GM18508 (cell line): ENCODE results near the gene CHCHD3.

ENCODE experiments used
- ATAC-seq: cut with Tn5 transposase; IDR thresholded peaks from one replicate; pipeline ENCODE4 v1.9.1; 2021; ENCODE audit warnings: moderate number of reproducible peaks; ENCODE audit not compliant: insufficient read depth, unreplicated experiment

The CHCHD3 gene

DNA sequence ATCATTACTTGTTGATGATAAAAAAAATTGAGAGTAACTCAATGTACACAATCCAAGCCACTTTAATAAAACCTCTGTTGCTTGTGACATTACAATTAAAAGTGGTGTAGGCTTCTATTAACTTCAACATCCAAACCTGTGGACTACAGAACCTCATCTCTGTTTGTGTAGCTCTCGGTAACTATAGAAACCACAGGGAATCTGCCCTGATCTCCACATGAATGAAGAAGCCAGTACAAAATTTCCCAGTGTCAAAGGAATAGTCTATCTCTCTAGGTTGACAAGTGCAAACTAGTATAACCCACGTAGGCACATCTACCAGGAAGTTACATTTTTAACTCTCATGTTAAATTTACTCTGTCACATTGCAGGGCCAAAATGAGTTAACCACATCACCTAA lies 204.3 kb downstream of the CHCHD3 start:
- ATAC-seq: no peak

DNA sequence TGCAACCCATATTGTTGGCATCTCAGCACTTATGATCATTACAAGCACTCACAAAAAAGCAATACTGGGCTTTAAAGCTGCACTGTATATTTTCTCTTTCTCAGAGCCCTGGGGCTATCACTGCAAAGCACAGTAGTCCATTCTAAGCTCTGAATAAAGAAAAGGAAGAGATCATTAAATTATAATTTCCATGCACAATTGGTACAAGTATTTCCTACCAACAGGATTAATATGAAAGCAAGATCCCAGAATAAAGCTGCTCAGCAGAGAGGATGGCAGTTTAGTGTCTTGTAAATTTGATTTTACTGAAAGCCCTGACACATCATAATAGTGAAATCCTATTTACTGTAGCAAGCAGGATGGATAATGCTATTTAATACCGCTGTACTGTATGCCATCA lies 205.3 kb downstream of the CHCHD3 start:
- no peak for ATAC-seq

DNA sequence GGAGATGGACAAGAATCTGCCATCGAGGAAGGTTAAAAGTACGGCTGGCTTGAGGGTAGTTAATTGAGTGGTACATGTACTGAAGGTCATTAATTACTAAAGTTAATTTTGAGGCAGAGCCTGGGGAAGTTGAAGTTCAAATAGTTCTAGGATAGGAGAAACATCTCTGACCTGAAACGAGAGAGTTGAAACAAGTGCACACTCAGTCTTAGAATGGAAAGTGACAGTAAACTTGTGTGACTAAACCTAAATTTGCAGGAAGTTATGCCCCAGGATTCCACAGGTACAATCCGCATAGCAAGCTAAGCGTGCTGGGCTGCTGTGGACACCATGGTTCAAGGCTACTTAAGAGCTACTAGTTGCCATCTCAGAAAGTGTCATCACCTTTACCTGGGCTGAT lies 209.9 kb downstream of the CHCHD3 start:
- ATAC-seq: no peak

DNA sequence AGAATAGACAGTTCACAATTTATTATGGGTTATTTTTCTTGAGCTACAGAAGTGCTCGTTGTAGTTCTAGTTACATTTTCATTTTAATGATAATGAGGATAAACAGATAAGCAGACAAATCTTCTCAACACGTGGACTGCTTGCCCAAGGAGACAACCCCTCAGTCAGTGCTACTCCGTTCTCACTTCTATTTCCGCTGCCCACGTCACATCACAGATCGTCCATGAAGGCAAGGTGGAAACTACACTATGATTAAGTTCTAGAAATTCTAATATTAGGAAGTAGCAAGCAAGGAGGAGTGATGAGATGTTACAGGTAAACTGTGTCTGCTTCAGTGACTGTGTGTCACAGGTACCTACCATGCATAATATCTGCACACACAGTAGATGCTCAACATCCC lies 210.5 kb downstream of the CHCHD3 start:
- no peak for ATAC-seq

DNA sequence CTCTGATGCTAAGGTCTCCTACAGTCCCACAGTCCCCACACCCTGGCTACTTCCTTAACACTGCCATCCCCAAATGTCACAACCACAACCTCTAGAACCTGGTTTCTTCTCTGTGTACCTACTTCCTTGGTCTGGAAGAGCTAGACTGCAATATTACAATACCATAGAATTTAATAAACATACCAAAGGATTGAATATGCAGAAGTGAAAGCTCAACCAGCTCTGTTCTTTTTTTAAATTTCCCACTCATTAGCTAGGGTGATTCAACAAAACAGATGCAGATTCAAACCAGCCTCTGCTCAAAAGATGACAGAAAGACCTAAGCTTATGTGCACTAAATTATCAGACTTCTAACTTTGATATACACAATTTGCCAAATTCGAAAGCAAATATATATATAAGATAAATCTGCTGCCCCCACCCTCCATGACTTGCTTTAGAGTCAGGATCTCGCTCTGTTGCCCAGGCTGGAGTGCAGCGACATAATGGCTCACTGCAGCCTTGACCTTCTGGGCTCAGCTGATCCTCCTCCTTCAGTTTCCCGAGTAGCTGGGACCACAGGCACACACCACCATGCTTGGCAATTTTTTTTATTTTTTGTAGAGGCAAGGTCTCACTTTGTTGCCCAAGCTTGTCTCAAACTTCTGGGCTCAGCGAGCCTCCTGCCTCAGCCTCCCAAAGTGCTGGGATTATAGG lies 212.6 kb downstream of the CHCHD3 start:
- ATAC-seq: no peak

DNA sequence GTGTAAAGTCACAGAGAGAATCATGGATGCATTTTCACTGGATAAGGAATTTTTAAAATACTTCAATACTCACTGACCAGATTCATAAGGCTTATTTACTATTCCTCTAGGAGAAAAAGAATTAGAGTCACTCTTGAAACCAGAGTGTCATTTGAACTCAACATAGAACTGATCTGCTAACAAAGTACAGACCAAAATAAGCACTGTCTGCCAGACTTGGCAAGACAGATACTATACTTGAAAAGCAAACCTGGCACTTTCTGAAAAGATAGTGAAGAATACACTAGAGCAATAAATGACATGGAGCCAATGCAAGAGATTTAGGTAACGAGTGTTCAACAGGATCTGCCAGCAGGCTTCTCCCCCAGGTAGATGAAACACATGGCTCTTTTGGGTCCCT lies 215.3 kb downstream of the CHCHD3 start:
- ATAC-seq: no peak

DNA sequence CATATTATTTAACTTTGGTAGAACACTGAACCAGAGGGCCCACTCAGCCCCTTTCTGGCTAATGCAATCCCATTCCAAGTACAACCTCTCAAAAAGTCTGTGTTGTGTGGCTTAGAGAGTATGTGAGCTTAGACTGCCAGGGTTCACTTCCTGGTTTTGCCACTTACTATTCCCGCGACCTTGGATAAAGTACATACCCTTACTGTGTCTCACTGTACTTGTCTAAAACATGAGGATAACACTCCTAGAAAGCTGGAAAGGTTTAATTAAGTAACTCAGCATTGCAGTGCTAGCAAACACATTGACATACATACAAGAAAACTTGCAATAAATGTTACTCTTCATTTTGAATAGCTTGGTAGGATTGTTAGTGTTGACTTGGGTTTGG lies 215.8 kb downstream of the CHCHD3 start:
- ATAC-seq: no peak

DNA sequence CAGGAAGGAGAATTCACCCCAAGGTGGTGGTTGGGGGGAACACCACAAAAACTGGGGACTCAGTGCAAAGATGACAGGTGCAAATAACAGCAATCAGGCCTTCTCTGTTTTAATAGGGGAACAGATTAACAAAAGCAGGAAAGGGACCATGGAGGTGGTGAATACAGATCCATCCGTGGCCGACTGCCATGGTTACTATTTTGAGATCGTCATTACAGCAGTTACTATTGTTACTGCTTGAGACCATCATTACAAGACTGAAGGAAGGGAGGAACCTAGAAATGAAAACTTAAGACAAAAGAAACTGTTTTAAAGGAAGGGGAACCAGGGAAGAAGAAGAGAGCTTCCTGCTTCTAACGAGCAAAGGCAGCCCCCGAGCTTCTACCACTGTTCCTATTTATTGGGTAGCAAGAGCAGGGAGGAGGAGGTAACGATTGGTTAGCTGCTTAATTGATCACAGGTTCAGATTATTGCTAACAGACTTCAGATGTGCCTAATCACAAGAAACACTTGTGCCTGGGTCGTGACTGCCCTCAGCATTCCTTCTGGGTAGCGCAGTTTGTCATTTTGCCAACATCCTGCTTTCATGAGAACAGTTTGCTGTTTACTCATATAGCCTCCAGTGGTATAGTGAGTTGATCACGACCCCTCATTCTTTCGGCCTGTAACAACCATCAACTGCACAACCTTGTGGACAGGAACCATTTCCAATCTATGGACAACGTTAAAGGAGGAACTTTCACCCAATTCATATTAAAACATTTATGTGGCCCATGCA lies 216.3 kb downstream of the CHCHD3 start:
- ATAC-seq: no peak

DNA sequence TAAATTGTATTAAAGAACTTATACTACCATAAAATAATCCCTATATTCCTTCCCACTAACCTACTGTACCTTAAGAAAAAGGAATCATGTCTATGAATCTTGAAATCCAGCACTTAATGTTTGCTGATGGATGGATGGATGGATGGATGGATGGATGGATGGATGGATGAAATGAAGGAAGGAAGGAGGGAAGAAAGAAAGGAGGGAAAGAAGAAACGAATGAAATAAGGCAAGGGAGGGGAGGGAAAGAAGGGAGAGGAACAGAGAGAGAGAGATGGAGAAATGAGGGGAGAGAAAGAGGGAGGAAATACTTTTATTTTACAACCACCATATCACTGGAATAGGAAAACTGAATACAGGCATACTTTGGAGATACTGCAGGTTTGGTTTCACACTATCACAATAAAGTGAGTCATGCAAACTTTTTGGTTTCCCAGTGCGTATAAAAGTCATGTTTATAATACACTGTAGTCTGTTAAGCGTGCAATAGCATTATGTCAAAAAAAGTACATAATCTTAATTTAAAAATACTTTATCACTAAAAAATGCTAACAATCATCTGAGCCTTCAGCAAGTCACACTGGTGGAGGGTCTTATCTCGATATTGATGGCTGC lies 219.8 kb downstream of the CHCHD3 start:
- ATAC-seq: no peak

DNA sequence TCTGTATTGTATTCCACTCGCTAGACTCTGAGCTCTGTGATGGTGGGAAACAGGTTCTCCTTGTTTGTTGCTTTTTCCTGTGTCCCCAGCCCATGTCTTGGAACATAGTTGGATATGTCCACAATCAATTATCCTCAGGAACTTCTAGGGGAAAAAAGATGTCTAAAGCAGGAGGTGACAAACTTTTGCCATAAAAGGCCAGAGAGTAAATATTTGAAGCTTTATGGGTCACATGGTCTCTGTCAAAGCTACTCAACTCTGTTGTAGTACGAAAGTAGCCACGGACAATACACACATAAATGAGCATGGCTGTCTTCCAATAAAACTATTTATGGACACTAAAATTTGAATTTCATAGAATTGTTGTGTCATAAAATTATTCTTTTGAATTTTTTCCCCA lies 220.5 kb downstream of the CHCHD3 start:
- ATAC-seq: no peak

DNA sequence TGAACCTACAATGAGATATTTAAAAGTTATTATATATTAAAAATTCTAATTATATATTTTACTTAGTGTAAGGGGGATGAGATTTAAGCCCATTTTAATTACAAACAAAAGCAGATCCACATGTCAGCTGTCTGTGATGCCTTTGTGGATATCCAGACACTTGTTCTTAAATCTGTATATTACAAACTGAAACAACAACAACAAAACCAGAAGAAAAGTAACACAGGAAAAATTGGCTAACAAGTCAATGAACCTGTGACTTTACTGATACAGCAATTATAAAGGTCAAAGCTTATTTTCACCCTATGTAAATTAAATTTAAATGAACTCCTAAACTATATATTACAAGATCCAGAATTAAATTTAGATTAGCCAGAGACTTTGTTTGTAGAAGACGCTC lies 222.7 kb downstream of the CHCHD3 start:
- ATAC-seq: no peak

DNA sequence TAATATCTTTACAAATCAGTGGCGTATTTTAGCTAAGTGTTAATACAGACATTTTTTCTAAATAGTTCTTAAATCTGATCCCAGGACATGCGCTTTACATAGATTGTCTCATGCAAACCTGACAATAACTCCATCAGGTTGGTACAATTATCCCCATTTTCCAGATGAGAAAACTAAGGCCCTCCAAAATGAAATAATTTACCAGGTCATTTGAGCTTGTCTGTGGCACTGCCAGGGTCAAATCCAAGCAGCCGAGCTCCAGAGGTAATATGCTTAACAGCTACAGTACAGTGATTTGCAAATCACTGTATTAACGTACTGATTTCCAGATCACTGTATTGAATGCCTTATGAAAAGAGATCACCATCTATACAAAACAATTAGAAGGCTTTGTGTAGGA lies 223.1 kb downstream of the CHCHD3 start:
- ATAC-seq: no peak

DNA sequence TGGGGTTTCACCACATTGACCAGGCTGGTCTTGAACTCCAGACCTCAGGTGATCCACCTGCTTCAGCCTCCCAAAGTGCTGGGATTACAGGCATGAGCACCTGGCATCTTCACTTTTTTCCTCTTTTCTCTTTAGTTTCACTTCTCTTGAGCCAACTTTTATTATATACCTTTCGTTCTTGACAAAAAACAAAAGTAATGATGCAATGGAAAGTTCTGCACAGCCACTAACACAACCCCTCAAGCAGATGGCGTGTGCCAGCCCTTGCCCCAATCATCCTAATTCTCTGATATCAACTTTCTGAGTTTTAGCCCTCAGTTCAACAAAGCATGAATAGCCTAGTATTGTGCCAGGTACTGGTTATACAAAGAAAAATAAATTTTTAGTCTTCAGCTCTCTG lies 223.6 kb downstream of the CHCHD3 start:
- ATAC-seq: no peak

DNA sequence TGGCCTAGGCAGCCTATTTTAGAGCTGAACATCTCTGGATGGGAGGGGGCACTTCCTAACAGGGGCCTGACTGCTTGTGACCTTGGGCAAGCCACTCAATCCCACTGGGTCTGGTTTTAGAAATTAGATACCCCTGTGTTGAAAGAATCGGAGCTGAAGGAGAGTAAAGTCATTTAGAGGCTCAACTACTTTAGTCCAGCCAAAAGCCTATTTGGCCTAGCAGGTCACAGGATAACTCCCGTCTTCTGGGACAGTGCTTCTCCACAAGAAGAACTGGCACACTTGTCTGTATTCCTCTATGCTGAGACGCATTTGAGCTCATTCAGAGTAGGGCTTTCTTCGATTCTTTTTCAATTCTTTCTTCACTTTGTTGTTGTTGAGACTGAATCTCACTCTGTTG lies 224.2 kb downstream of the CHCHD3 start:
- no peak for ATAC-seq

DNA sequence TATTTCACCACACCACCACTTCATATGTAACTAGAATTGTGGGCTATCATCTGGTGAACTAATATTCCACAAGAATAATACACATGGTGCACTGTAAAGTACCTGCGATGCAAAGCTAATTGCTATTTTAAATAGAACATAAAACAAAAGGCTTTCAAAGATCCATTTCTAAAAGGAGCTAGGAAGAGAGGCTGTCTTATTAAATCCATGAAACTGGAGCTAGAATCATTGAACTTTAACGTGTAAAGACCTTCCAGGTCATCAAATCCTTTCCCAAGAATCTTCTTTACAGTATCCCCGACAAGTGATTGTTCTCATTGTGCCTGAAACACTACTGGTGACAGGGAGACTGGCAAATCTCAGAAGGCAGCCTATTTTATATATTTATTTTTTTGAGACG lies 224.9 kb downstream of the CHCHD3 start:
- ATAC-seq: no peak

DNA sequence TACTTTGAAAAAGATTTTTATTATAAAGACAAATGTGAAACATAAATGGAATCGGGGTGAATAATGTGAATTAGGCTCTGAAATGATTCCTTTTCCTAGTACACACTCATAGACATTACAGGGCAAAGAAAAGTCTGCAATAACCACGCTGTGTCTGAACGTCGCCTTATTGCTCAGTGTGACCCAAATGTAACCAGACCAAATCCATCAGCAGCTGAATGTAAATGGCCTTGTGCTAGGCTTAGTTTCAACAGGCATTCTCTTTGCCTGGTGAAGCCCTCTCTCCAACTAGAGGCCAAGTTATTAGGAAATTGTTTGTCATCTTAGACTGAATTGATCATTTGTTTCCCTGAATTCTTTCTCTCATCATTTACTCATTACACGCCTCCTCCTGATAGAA lies 225.5 kb downstream of the CHCHD3 start:
- no peak for ATAC-seq

DNA sequence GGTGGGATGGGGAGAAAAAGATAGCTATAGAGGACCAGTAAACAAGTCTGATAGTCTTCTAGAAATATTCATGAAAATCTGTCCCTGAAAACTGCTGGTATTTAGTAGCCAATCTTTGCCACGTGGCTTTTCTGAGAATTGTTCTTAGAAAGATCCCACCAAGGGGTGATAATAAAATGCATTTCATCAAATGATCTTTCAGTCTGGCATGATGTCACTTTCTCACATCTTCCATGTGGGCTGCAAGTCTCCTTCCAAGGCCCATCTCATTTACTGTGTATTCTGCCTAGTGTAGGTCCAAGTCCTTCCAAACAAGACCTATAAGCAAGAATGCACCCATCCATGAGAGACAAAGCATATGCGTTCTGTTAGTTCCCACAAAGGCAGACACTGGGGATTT lies 226.0 kb downstream of the CHCHD3 start:
- ATAC-seq: no peak

DNA sequence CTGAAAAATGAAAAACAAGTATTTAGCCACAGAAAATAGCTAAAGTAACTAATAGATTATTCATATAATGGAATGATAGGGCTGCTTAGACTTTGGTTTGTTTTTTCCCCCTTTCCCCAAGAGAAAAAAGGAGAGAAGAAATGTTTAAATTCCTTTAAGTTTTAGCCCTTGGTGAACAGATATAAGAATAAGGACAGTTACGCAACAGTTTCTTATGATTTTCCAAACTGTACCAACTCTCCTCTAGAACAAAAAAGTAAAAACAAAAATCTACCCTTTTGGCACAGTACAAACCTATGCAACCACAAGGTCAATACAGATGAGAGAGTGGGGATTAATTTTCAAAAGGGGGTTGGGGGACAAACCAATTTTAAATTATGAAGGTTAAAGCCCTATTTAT lies 227.7 kb downstream of the CHCHD3 start:
- ATAC-seq: no peak

DNA sequence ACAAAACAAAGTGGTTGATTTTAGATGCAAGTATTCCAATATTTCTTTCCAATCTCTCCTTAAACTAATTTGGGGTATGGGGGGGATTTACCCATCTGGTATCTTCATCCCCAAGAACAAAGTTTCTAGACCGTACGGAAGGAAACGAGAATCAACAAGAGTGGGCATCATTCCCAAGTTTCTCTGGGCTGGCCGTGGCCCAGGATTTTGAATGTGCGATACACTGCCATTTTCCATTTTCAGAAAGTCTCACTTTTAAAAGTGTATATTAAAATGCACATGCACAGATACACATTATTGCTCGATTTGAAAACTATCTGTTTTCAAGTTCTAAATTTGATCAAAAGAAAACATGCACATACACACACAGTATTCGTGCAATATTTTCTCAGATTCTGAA lies 234.5 kb downstream of the CHCHD3 start:
- ATAC-seq: no peak

DNA sequence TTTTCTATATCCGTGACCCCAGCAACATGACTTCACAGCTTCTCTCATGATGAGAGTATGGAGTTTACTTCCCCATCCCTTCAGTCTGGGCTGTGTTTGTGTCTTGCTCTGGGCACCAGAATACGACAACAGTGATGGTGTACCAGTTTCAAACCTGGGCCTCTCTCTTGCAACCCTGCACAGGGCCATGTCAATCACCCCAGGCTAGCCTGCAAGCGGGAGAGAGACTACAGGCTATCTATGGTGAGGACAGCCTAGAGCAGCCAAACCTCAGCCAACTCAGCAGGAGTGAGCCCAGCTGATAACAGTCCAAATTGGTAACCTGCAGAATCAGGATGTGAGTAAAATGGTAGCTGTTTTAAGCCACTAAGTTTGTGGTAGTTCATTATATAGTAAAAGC lies 235.8 kb downstream of the CHCHD3 start:
- no peak for ATAC-seq

DNA sequence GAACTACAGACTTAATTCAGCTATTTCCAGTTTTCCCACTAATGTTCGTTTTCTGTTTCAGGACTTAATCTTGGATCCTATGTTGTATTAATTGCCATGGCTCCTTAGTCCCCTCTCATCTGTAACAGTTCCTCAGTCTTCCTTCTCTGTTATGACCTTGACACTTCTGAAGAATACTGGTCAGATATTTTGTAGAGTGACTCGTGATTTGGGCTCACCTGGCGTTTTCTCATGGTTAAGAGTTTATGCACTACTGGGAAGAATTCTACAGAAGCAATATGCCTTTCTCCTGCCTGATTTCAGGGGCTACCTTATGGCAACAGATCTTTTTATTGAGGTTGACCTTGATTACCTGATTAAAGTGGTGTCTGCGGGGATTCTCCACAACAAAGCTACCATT lies 239.4 kb downstream of the CHCHD3 start:
- ATAC-seq: no peak

DNA sequence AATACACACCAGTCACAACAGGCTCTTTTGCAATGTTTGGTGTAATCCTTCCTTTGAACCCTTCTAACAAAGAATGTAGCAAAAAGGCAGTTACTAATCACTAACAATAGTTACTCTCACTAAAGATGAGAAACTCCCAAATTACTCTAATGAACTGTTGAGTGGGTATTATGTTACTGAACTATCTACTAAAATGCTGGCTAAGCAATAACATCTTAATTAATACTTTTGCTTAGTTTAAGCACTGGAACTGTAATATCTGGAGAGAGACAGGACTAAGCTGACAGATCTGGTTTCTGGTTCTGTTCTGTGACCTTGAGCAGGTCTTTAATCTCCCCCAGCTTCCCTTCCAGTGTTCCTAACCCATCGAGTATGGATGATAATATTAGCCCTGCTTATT lies 241.7 kb downstream of the CHCHD3 start:
- ATAC-seq: no peak
